Measurements from ENCODE around the gene IRAK3.

The IRAK3 gene

DNA sequence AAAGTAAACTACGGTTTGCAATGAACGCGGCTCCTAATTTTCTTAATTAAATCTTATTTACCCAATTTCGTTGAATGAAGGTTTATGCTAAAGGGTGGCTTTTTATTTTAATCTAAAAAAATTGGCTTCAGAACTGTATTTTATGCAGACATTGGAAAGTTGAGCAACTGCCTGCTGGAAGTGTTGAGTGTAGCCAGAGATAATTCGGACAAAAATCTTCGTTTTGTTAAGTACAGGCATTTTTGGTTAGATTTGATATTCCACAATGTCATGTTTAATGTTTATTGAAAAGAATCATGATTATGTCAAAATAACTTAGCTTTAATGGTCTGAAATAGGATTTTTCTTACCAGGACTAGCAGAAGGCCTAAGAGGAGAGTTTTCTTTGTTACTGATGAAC lies 875 bp downstream of the IRAK3 start:
- H3K4me3 ChIP-seq (ENCODE audit: low read depth, low read length): peak overlapping the region; percentile 8
- no peaks in the 10 kb centered on the region for H3K4me1 ChIP-seq
- no peaks in the 10 kb centered on the region for H3K36me3 ChIP-seq (ENCODE audit: control insufficient read depth, insufficient read depth, low read length)
- peak overlapping the region; percentile 16 for H3K4me2 ChIP-seq (ENCODE audit: low read length)
- no peaks in the 10 kb centered on the region for H3K9me3 ChIP-seq (ENCODE audit: control insufficient read depth, low read length)
- no peak overlapping the region for H2AFZ ChIP-seq
- no peak overlapping the region for H3K9ac ChIP-seq
- H3K27ac ChIP-seq: peak overlapping the region; percentile 13
- TF ChIP-seq, protein P1, sequence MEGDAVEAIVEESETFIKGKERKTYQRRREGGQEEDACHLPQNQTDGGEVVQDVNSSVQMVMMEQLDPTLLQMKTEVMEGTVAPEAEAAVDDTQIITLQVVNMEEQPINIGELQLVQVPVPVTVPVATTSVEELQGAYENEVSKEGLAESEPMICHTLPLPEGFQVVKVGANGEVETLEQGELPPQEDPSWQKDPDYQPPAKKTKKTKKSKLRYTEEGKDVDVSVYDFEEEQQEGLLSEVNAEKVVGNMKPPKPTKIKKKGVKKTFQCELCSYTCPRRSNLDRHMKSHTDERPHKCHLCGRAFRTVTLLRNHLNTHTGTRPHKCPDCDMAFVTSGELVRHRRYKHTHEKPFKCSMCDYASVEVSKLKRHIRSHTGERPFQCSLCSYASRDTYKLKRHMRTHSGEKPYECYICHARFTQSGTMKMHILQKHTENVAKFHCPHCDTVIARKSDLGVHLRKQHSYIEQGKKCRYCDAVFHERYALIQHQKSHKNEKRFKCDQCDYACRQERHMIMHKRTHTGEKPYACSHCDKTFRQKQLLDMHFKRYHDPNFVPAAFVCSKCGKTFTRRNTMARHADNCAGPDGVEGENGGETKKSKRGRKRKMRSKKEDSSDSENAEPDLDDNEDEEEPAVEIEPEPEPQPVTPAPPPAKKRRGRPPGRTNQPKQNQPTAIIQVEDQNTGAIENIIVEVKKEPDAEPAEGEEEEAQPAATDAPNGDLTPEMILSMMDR (IDR thresholded peaks at IDR 0.05): no peak
- H3K79me2 ChIP-seq: no peaks in the 10 kb centered on the region
- H3K27me3 ChIP-seq (ENCODE audit: control insufficient read depth, insufficient read depth, low read length): no peaks in the 10 kb centered on the region

DNA sequence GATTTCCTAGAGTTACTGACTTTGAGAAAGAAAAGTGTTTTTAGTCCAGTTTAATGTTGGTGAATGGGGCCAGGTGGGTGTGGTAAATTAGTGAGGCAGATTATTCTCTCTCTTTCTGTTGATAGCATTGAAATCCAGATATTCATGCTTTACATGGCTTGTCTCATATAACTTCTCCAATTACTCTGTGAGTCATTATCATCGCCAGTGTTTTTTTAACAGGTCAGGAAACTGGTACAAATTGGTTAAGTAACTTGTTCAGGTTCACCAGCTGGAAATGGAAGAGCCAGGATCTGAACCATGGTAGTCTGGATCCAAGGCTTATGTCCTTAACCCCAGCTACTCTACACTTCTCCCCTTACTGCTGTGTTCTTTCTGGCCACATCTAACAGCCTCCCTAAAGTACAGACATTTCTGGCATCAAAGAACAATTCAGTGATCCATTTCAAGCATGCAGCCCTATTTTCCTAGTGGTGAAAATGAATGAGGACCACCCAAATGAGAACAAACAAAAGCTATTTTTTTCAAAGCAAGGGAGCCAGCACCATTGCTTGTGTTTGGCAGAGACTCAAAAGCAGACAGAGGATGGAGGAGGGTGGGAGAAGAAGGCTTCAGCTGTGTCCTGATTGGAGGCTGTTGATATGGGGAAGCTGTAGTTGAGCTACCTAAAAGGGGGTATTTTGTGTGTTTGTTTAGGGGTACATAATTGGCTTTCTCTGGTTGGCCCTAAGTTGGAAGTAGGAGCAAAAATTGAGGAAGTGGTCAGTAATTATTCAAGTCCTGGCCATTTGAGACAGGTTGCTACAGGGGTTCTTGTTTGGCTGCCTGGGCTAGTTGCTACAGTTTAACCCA lies 1.7 kb downstream of the IRAK3 start:
- Histone ChIP-seq H2AFZ (no peak overlapping the region), H3K79me2 (no peaks in the 10 kb centered on the region), H3K4me2 (ENCODE audit: low read length) (no peak overlapping the region), H3K27ac (no peak overlapping the region), H3K36me3 (ENCODE audit: control insufficient read depth, insufficient read depth, low read length) (no peaks in the 10 kb centered on the region), H3K4me3 (ENCODE audit: low read depth, low read length) (no peak overlapping the region), H3K9me3 (ENCODE audit: control insufficient read depth, low read length) (no peaks in the 10 kb centered on the region), H3K27me3 (ENCODE audit: control insufficient read depth, insufficient read depth, low read length) (no peaks in the 10 kb centered on the region), H3K9ac (no peak overlapping the region), H3K4me1 (no peaks in the 10 kb centered on the region)
- TF ChIP-seq, protein P1 (IDR thresholded peaks at IDR 0.05): no peak

DNA sequence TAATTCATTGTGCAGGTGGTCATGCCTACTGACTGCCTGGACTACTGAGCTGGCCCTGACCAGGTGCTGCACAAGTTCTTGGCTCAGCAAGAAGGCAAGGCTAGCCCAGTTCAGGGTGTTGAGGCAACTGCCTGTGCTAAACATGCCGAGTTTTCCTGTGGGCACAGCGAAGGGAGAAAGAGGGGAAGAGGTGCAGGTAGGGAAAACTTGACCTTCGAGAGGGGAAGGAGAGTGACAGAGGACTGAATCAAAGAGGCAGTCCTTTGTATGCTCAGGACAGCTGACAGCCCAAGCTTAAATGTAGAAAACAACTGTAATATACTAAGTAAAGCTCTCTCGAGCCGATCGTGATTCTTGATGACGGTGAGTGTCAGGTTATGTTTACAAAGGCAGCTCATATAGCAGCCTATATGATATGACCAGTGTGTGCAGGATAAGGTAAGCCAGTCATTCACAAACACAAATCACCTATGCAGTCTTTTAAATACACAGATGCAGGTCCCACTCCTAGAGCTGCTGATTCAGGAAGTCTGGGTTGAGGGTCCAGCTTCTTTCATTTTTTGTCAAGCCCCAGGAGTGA lies 2.6 kb downstream of the IRAK3 start:
- Histone ChIP-seq H3K9ac (no peak overlapping the region), H3K9me3 (ENCODE audit: control insufficient read depth, low read length) (no peaks in the 10 kb centered on the region), H3K4me1 (no peaks in the 10 kb centered on the region), H3K27ac (no peak overlapping the region), H3K36me3 (ENCODE audit: control insufficient read depth, insufficient read depth, low read length) (no peaks in the 10 kb centered on the region), H3K27me3 (ENCODE audit: control insufficient read depth, insufficient read depth, low read length) (no peaks in the 10 kb centered on the region), H3K79me2 (no peaks in the 10 kb centered on the region), H2AFZ (no peak overlapping the region), H3K4me3 (ENCODE audit: low read depth, low read length) (no peak overlapping the region), H3K4me2 (ENCODE audit: low read length) (no peak overlapping the region)
- TF ChIP-seq, protein P1 (IDR thresholded peaks at IDR 0.05): no peak

DNA sequence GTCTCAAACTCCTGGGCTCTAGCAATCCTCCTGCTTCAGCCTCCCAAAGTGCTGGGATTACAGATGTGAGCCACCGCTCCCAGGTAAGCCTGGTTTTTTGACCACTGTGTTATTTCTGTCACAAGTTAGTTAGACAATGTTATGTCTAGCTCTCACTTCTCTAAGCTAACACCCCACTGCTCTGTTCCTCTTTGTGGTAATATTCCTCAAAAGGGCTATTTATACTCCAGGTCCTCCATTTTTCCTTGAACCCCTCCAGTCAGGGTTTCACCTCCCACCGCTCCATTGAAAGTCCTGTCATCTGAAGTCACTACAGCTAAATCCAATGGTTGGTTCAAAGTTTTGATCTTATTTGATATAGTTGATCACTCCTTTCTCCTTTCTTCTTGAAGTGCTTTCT lies 5.1 kb downstream of the IRAK3 start:
- Histone ChIP-seq H3K9me3 (ENCODE audit: control insufficient read depth, low read length) (no peaks in the 10 kb centered on the region), H3K27me3 (ENCODE audit: control insufficient read depth, insufficient read depth, low read length) (no peaks in the 10 kb centered on the region), H3K36me3 (ENCODE audit: control insufficient read depth, insufficient read depth, low read length) (no peaks in the 10 kb centered on the region), H3K4me2 (ENCODE audit: low read length) (no peak overlapping the region), H3K4me1 (no peaks in the 10 kb centered on the region), H3K27ac (no peak overlapping the region), H3K4me3 (ENCODE audit: low read depth, low read length) (no peak overlapping the region), H2AFZ (no peak overlapping the region), H3K9ac (no peak overlapping the region), H3K79me2 (no peaks in the 10 kb centered on the region)
- TF ChIP-seq, protein P1 (IDR thresholded peaks at IDR 0.05): no peak
